OCI-LY7 (cell line): ENCODE results near the gene ZBTB21. TPM values are rescaled to one million over a fixed set of nuclear protein-coding genes. Genes with fewer than 3 reads are reported as not detected.

Experiments used
- BruUV-seq: library from RNA; stranded (reverse); fragments of 400-500 nt; replicated peaks from 2 replicates; lab custom pipeline; 2021; lab: Mats Ljungman, UMichigan
- CTCF ChIA-PET: fragments of 300-600 bp; sonication (Branson Sonifier 250); formaldehyde crosslinking; loops from one replicate; lab custom pipeline; 2022; ENCODE audit warnings: antibody characterized with exemption; ENCODE audit not compliant: unreplicated experiment; lab: Charles Lee
- POLR2A ChIA-PET: fragments of 300-600 bp; sonication (Branson Sonifier 250); formaldehyde crosslinking; loops from one replicate; lab custom pipeline; 2022; ENCODE audit warnings: antibody characterized with exemption; lab: Charles Lee
- DNase-seq: peaks from one replicate; pipeline ENCODE4 v3.0.0-alpha.2; 2015; ENCODE audit warnings: low spot score
- H2AFZ ChIP-seq: fragments of 200-600 bp; sonication (generic), shearing (Covaris generic); 2 replicates; pipeline ENCODE4 v1.6.1; 2014; ENCODE audit warnings: mild to moderate bottlenecking, antibody characterized with exemption, low read length, moderate library complexity
- H3K27ac ChIP-seq: fragments of 200-600 bp; sonication (generic); 2 replicates; pipeline ENCODE4 v1.5.1; 2014; ENCODE audit warnings: mixed run types, low read depth, mild to moderate bottlenecking, moderate library complexity, low read length, inconsistent platforms; ENCODE audit not compliant: poor library complexity, severe bottlenecking
- H3K36me3 ChIP-seq: fragments of 200-600 bp; sonication (generic); 2 replicates; pipeline ENCODE4 v1.6.1; 2014; ENCODE audit warnings: mild to moderate bottlenecking, antibody characterized with exemption, low read length, moderate library complexity, mixed read lengths; ENCODE audit not compliant: insufficient read depth
- H3K4me1 ChIP-seq: fragments of 200-600 bp; sonication (generic); 2 replicates; pipeline ENCODE4 v1.5.1; 2014; ENCODE audit warnings: mild to moderate bottlenecking, low read length; ENCODE audit not compliant: insufficient read depth, poor library complexity, severe bottlenecking
- H3K4me2 ChIP-seq: fragments of 200-600 bp; sonication (generic); 2 replicates; pipeline ENCODE4 v1.6.1; 2014; ENCODE audit warnings: mild to moderate bottlenecking, low read length
- H3K4me3 ChIP-seq: fragments of 200-600 bp; sonication (generic); 2 replicates; pipeline ENCODE4 v1.5.1; 2014; ENCODE audit warnings: mild to moderate bottlenecking, low read depth, low read length; ENCODE audit not compliant: poor library complexity, severe bottlenecking
- H3K79me2 ChIP-seq: fragments of 200-600 bp; sonication (generic); 2 replicates; pipeline ENCODE4 v1.6.1; 2016; ENCODE audit warnings: low read depth, mild to moderate bottlenecking, low read length, moderate library complexity, mixed read lengths; ENCODE audit not compliant: insufficient read depth
- H3K9me2 ChIP-seq: fragments of 200-600 bp; sonication (generic); 2 replicates; pipeline ENCODE4 v1.6.1; 2016; ENCODE audit warnings: mild to moderate bottlenecking, low read length, mixed read lengths; ENCODE audit not compliant: insufficient read depth
- H3K9me3 ChIP-seq: fragments of 200-600 bp; sonication (generic); 2 replicates; pipeline ENCODE4 v1.6.1; 2014; ENCODE audit warnings: mild to moderate bottlenecking, mixed run types, low read length, mixed read lengths
- H4K20me1 ChIP-seq: fragments of 200-600 bp; sonication (generic); 2 replicates; pipeline ENCODE4 v1.6.1; 2014; ENCODE audit warnings: mild to moderate bottlenecking, antibody characterized with exemption, low read length, moderate library complexity, mixed read lengths; ENCODE audit not compliant: insufficient read depth
- EZH2phosphoT487 ChIP-seq: fragments of 200-600 bp; sonication (generic); IDR thresholded peaks from 2 replicates; pipeline ENCODE4 v1.6.1; 2018; ENCODE audit warnings: low read depth, borderline replicate concordance, mild to moderate bottlenecking, mixed run types, antibody characterized with exemption, low read length, moderate library complexity, mixed read lengths
- intact Hi-C: fragments of 100-400 bp; cut with micrococcal nuclease; formaldehyde crosslinking; loops from one replicate; pipeline ENCODE4 v1.10.0; 2022; ENCODE audit not compliant: unreplicated experiment
- total RNA-seq, 2 experiments: library from RNA; depleted of rRNA in 1 of 2; stranded (reverse); fragments of >200 nt in 1 of 2; shearing (Covaris generic) in 1 of 2; gene quantifications; 2 replicates each; pipeline ENCODE4 v1.2.3, GENCODE V29; 2014 to 2022
- TF ChIP-seq, protein P1 (sequence below): fragments of 200-600 bp; sonication (generic); conservative IDR thresholded peaks from 2 replicates; pipeline ENCODE4 v1.5.1; 2014; ENCODE audit warnings: mild to moderate bottlenecking, antibody characterized with exemption, low read length, moderate library complexity, mixed read lengths

Gene ZBTB21
- total RNA-seq, 2 experiments from 2014 or later: 10.0 to 19.6 TPM

DNA sequence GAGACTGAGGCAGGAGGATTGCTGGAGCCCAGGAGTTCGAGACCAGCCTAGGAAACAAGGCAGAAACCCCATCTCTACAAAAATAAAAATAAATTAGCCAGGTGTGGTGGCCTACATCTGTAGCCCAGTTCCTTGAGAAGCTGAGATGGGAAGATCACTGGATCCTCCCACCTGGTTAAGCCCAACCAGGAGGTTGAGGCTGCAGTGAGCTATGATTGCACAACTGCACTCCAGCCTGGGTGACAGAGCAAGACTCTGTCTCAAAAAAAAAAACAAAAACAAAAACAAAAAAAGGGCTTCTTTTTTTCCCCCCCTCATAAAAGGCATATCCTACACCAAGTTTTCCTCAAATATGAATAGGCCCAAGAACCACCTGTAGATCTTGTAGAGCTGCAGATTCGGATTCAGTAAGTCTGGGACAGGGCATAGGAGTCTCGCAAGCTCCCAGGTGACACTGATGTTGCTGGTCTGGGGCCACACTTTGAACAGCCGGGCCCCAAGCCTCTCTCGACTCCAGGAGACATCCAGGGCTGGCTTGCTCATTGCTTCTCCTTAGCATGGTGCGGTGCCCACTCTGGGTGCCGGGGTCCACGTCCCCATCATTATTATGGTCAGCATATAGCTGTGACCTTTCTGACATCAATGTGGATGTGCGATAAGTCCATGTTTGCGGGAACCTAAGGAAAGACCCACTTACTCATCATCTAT is 38.9 kb upstream of the ZBTB21 start:
- no peaks in the 10 kb centered on the region for H3K36me3 ChIP-seq
- no TSS peak for BruUV-seq
- intact Hi-C loops: no loop called here
- no peaks in the 10 kb centered on the region for H3K9me2 ChIP-seq
- H3K9me3 ChIP-seq: no peaks in the 10 kb centered on the region
- no peak for TF ChIP-seq EZH2phosphoT487
- TF ChIP-seq, protein P1, sequence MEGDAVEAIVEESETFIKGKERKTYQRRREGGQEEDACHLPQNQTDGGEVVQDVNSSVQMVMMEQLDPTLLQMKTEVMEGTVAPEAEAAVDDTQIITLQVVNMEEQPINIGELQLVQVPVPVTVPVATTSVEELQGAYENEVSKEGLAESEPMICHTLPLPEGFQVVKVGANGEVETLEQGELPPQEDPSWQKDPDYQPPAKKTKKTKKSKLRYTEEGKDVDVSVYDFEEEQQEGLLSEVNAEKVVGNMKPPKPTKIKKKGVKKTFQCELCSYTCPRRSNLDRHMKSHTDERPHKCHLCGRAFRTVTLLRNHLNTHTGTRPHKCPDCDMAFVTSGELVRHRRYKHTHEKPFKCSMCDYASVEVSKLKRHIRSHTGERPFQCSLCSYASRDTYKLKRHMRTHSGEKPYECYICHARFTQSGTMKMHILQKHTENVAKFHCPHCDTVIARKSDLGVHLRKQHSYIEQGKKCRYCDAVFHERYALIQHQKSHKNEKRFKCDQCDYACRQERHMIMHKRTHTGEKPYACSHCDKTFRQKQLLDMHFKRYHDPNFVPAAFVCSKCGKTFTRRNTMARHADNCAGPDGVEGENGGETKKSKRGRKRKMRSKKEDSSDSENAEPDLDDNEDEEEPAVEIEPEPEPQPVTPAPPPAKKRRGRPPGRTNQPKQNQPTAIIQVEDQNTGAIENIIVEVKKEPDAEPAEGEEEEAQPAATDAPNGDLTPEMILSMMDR: no peak
- H3K79me2 ChIP-seq: no peaks in the 10 kb centered on the region
- peaks cover 3% of the 10 kb centered on the region for H3K4me1 ChIP-seq
- H3K4me3 ChIP-seq: no peak overlapping the region
- H4K20me1 ChIP-seq: no peaks in the 10 kb centered on the region
- POLR2A ChIA-PET: no interaction called here
- no peak overlapping the region for H3K4me2 ChIP-seq
- no peak overlapping the region for H3K27ac ChIP-seq
- DNase-seq: no peak
- no peak overlapping the region for H2AFZ ChIP-seq
- CTCF ChIA-PET: no interaction called here

DNA sequence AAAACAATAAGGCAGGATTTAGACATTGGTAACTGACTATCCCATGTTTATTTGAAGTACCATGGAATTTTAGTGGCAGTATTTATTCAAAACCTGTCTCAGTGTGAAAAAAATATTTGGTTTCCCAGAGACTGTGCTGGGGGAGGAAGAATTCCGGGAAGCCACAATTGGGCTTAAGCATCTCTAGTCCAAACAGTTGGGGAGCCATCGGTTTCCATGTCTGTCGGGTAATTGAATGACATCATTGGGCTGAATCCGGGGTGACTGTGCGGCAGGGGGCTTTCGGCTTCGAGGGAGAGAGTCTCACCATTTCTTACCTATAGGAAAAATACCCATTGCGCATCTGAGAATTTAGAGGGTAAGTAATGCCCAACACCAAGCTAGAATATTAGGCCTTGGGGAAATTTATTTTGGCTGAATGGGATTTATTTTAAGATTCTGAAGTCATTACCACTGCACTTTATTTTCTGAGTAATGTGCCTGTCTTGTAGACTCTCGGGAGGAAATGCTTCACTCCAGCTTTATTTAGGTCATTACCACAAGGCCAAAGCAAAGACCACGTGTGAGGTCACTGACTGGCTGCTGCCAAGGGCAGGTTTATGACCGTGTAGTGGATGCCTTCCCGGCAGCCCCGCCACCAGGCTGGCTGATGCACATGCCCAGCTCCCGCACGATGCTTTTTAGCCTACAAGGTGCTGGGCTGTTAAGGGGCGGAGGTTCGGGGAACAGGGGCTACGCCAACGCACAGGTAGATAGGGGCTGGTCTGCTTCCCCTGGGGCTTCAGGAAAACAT is 37.9 kb upstream of the ZBTB21 start:
- intact Hi-C loops: no loop called here
- ChIA-PET POLR2A (no interaction called here), CTCF (no interaction called here)
- no TSS peak for BruUV-seq
- Histone ChIP-seq H4K20me1 (no peaks in the 10 kb centered on the region), H3K4me2 (no peak overlapping the region), H2AFZ (no peak overlapping the region), H3K9me3 (no peaks in the 10 kb centered on the region), H3K27ac (no peak overlapping the region), H3K4me1 (peaks cover 3% of the 10 kb centered on the region), H3K4me3 (no peak overlapping the region), H3K9me2 (no peaks in the 10 kb centered on the region), H3K36me3 (no peaks in the 10 kb centered on the region), H3K79me2 (no peaks in the 10 kb centered on the region)
- no peak for DNase-seq
- TF ChIP-seq EZH2phosphoT487: no peak
- TF ChIP-seq, protein P1: no peak
